AG09319 (cell line): ENCODE results near the gene C1QTNF8.
"Not testable (repeated sequence)": the region's sequence is repeated elsewhere in the genome, so short reads cannot be mapped to it uniquely, and the experiment has no call there.

Experiments used
- DNase-seq: peaks from one replicate; pipeline ENCODE4 v3.0.0-alpha.2; 2010; ENCODE audit warnings: low read depth; ENCODE audit errors: extremely low read depth
- CTCF ChIP-seq: IDR thresholded peaks from 2 replicates; pipeline ENCODE4 v1.5.1; 2011; ENCODE audit warnings: low read depth, mild to moderate bottlenecking, inconsistent platforms, low read length, moderate library complexity

The C1QTNF8 gene

GRCh38 chr16:1095450-1096168, 435 bp downstream of the C1QTNF8 start:
- no peak for TF ChIP-seq CTCF
- no peak for DNase-seq

DNA sequence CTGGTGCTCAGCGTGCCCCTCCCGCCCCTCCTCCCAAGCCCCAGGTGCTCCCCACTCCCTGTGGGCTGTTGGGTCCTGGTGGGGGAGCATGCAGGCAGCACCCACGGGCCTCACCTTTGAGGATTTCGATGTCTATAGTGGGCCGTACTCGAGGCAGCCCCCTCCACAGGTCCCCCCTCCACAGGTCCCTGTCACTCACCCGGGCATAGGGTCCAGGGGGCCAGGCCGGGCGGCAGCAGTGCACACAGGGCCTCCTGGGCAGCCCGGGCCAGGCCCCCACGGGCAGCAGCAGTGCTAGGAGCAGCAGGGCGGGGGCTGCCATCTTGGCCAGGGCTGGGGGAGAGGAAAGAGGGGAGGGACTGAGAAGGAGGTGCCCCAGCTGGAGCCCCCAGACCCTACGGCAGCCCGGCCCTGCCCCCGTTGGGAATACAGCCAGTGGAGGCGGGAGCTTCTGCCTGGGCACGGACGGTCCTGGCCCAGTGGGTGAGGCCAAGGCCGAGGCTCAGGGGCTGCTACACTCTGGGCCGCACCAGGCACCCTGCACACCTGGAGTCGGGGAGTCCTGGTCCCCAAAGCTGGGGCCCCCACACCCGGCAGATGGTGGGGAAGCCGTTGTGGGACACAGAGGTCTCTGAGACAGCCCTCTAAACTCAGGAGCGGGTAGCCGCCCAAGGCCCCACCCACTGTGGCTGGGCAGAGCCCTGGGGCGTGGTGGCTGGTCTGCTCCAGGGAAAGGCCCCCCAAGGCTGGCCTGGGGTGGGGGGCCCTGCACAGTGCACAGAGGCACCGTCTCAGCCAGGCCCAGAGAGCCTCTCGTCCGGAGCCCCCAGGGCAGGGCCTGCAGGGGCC, 1.2 kb downstream of the C1QTNF8 start:
- no peak for DNase-seq
- no peak for TF ChIP-seq CTCF

DNA sequence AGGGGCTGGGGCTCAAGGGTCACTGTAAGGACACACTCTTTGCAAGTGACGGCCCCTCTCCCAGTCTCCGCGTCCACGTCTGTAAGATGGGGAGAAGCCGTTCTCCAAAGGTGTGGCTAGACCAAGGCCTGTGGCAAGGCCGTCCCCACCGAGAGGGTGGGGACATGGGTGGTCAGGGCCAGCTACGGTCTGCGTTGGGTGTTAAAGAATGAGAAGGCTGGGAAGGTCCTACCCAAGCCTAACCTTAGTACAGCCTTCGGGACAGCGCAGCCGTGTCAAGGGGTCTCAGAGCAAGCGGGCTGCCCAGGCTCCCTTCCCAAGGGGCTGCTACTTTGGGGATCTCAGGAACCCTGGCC, 1.9 kb downstream of the C1QTNF8 start:
- TF ChIP-seq CTCF = no peak
- no peak for DNase-seq

DNA sequence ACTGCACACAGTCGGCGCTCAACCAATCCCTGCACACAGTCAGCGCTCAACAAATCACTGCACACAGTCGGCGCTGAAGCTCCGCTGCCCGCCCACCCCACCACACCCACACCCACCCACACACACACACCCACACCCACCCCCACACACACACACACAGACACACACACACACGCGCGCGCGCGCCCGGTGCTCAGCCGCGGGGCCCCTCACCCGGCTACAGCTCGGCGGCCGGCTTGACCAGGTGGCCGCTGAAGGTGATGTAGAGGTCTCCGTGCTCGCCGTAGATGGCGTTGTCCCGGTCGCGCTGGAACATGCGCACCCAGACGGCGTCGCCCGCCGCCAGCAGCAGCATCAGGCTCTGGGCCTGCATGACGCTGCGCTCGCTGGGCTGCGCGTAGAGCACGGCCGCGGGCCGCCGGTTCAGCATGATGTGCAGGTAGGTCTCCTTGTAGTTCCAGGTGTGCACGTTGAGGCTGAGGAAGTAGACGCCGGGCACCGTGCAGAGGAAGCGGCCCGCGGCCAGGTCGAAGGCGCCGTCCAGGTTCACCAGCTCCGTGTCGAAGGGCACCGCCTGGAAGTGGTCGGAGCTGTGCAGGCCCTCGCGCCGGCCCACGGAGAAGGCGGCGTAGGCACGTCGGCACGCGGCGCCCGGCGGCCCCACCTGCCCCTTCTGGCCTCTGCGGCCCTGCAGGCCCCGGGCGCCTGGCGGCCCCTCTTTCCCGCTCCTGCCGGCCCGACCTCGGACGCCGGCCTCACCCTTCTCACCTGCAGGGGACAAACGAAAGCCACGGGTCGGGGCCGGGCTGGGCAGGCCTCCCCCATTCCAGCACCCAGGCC, 2.5 kb downstream of the C1QTNF8 start:
- DNase-seq = no peak
- no peak for TF ChIP-seq CTCF

DNA sequence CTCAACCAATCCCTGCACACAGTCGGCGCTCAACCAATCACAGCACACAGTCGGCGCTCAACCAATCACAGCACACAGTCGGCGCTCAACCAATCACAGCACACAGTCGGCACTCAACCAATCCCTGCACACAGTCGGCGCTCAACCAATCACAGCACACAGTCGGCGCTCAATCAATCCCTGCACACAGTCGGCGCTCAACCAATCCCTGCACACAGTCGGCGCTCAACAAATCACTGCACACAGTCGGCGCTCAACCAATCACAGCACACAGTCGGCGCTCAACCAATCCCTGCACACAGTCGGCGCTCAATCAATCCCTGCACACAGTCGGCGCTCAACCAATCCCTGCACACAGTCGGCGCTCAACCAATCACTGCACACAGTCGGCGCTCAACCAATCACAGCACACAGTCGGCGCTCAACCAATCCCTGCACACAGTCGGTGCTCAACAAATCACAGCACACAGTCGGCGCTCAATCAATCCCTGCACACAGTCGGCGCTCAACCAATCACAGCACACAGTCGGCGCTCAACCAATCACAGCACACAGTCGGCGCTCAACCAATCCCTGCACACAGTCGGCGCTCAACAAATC, 3.3 kb downstream of the C1QTNF8 start:
- DNase-seq = not testable (repeated sequence)

DNA sequence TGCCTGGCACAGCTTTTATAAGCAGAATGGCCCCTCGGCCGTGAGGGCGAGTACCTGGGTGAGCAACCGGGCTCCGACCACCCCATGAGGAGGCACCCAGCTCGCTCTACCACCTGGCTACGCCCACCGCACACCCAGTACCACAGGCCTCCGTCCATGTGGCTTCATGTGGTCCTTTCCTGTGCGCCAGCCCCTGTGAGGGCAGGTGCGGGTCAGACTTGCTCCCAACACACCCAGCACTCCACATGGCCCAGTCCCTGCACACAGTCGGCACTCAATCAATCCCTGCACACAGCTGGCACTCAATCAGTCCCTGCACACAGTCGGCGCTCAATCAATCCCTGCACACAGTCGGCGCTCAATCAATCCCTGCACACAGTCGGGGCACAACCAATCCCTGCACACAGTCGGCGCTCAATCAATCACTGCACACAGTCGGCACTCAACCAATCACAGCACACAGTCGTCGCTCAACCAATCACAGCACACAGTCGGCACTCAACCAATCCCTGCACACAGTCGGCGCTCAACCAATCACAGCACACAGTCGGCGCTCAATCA, 4.0 kb downstream of the C1QTNF8 start:
- DNase-seq = no peak
- TF ChIP-seq CTCF = no peak
